ENCODE results near the gene ST8SIA3.
"Not testable (repeated sequence)": the region's sequence is repeated elsewhere in the genome, so short reads cannot be mapped to it uniquely, and the experiment has no call there.

ST8SIA3 gene

GRCh38 chr18:57359433-57359832, 7.1 kb downstream of the ST8SIA3 start:
- H3K4me1 ChIP-seq (ENCODE audit: control insufficient read depth, insufficient read depth, low read length) = peaks cover 1% of the 10 kb centered on the region
- no peaks in the 10 kb centered on the region for H3K36me3 ChIP-seq (ENCODE audit: control insufficient read depth, insufficient read depth, low read length)
- no peak overlapping the region for H3K4me3 ChIP-seq (ENCODE audit: insufficient read depth, low read depth, low read length)
- no peaks in the 10 kb centered on the region for H3K9me3 ChIP-seq (ENCODE audit: control insufficient read depth, low read length)
- no peak overlapping the region for H3K27ac ChIP-seq (ENCODE audit: insufficient read depth, low read depth, low read length, poor library complexity, severe bottlenecking)
- no peaks in the 10 kb centered on the region for H3K27me3 ChIP-seq (ENCODE audit: control insufficient read depth, insufficient read depth, low read length, poor library complexity, severe bottlenecking)
- WGBS, 2 experiments = 78 to 84% methylated on average over 3 to 4 of the region's 4 CpGs

- Histone ChIP-seq H3K4me3 (ENCODE audit: insufficient read depth, low read depth, low read length) (no peak overlapping the region), H3K27ac (ENCODE audit: insufficient read depth, low read depth, low read length, poor library complexity, severe bottlenecking) (no peak overlapping the region), H3K4me1 (ENCODE audit: control insufficient read depth, insufficient read depth, low read length) (no peaks in the 10 kb centered on the region), H3K27me3 (ENCODE audit: control insufficient read depth, insufficient read depth, low read length, poor library complexity, severe bottlenecking) (no peaks in the 10 kb centered on the region), H3K36me3 (ENCODE audit: control insufficient read depth, insufficient read depth, low read length) (no peaks in the 10 kb centered on the region), H3K9me3 (ENCODE audit: control insufficient read depth, low read length) (no peaks in the 10 kb centered on the region)
Observed at GRCh38 chr18:57362714-57363113, 10.4 kb downstream of the ST8SIA3 start.

GRCh38 chr18:57364460-57364859, 12.1 kb downstream of the ST8SIA3 start:
- Histone ChIP-seq H3K27ac (ENCODE audit: insufficient read depth, low read depth, low read length, poor library complexity, severe bottlenecking) (no peak overlapping the region), H3K9me3 (ENCODE audit: control insufficient read depth, low read length) (no peaks in the 10 kb centered on the region), H3K4me1 (ENCODE audit: control insufficient read depth, insufficient read depth, low read length) (no peaks in the 10 kb centered on the region), H3K27me3 (ENCODE audit: control insufficient read depth, insufficient read depth, low read length, poor library complexity, severe bottlenecking) (no peaks in the 10 kb centered on the region), H3K4me3 (ENCODE audit: insufficient read depth, low read depth, low read length) (no peak overlapping the region), H3K36me3 (ENCODE audit: control insufficient read depth, insufficient read depth, low read length) (no peaks in the 10 kb centered on the region)
- 89 to 97% methylated on average over 1 to 2 of the region's 2 CpGs for WGBS, 2 experiments

- 92 to 97% methylated on average over 2 of the region's 2 CpGs for WGBS, 2 experiments
- H3K4me1 ChIP-seq (ENCODE audit: control insufficient read depth, insufficient read depth, low read length) = no peaks in the 10 kb centered on the region
- no peak overlapping the region for H3K4me3 ChIP-seq (ENCODE audit: insufficient read depth, low read depth, low read length)
- H3K36me3 ChIP-seq (ENCODE audit: control insufficient read depth, insufficient read depth, low read length) = no peaks in the 10 kb centered on the region
- H3K27ac ChIP-seq (ENCODE audit: insufficient read depth, low read depth, low read length, poor library complexity, severe bottlenecking) = no peak overlapping the region
- no peaks in the 10 kb centered on the region for H3K27me3 ChIP-seq (ENCODE audit: control insufficient read depth, insufficient read depth, low read length, poor library complexity, severe bottlenecking)
- H3K9me3 ChIP-seq (ENCODE audit: control insufficient read depth, low read length) = no peaks in the 10 kb centered on the region
Observed at GRCh38 chr18:57366528-57367081, 14.2 kb downstream of the ST8SIA3 start.

GRCh38 chr18:57372444-57372843, 20.1 kb downstream of the ST8SIA3 start:
- H3K4me1 ChIP-seq (ENCODE audit: control insufficient read depth, insufficient read depth, low read length) = no peaks in the 10 kb centered on the region
- no peak overlapping the region for H3K4me3 ChIP-seq (ENCODE audit: insufficient read depth, low read depth, low read length)
- no peaks in the 10 kb centered on the region for H3K27me3 ChIP-seq (ENCODE audit: control insufficient read depth, insufficient read depth, low read length, poor library complexity, severe bottlenecking)
- no peaks in the 10 kb centered on the region for H3K9me3 ChIP-seq (ENCODE audit: control insufficient read depth, low read length)
- 93 to 95% methylated on average over 8 to 9 of the region's 9 CpGs for WGBS, 2 experiments
- no peak overlapping the region for H3K27ac ChIP-seq (ENCODE audit: insufficient read depth, low read depth, low read length, poor library complexity, severe bottlenecking)
- H3K36me3 ChIP-seq (ENCODE audit: control insufficient read depth, insufficient read depth, low read length) = no peaks in the 10 kb centered on the region

GRCh38 chr18:57373017-57373416, 20.7 kb downstream of the ST8SIA3 start:
- Histone ChIP-seq H3K36me3 (ENCODE audit: control insufficient read depth, insufficient read depth, low read length) (no peaks in the 10 kb centered on the region), H3K4me3 (ENCODE audit: insufficient read depth, low read depth, low read length) (no peak overlapping the region), H3K4me1 (ENCODE audit: control insufficient read depth, insufficient read depth, low read length) (no peaks in the 10 kb centered on the region), H3K9me3 (ENCODE audit: control insufficient read depth, low read length) (no peaks in the 10 kb centered on the region), H3K27ac (ENCODE audit: insufficient read depth, low read depth, low read length, poor library complexity, severe bottlenecking) (no peak overlapping the region), H3K27me3 (ENCODE audit: control insufficient read depth, insufficient read depth, low read length, poor library complexity, severe bottlenecking) (no peaks in the 10 kb centered on the region)
- 90 to 99% methylated on average over 4 of the region's 4 CpGs for WGBS, 2 experiments

- H3K27me3 ChIP-seq (ENCODE audit: control insufficient read depth, insufficient read depth, low read length, poor library complexity, severe bottlenecking) = no peaks in the 10 kb centered on the region
- 89 to 93% methylated on average over 2 of the region's 2 CpGs for WGBS, 2 experiments
- H3K36me3 ChIP-seq (ENCODE audit: control insufficient read depth, insufficient read depth, low read length) = no peaks in the 10 kb centered on the region
- no peaks in the 10 kb centered on the region for H3K4me1 ChIP-seq (ENCODE audit: control insufficient read depth, insufficient read depth, low read length)
- H3K9me3 ChIP-seq (ENCODE audit: control insufficient read depth, low read length) = no peaks in the 10 kb centered on the region
- H3K4me3 ChIP-seq (ENCODE audit: insufficient read depth, low read depth, low read length) = no peak overlapping the region
- no peak overlapping the region for H3K27ac ChIP-seq (ENCODE audit: insufficient read depth, low read depth, low read length, poor library complexity, severe bottlenecking)
Observed at GRCh38 chr18:57376503-57376902, 24.1 kb downstream of the ST8SIA3 start.

- no peaks in the 10 kb centered on the region for H3K36me3 ChIP-seq (ENCODE audit: control insufficient read depth, insufficient read depth, low read length)
- no peak overlapping the region for H3K4me3 ChIP-seq (ENCODE audit: insufficient read depth, low read depth, low read length)
- 89 to 97% methylated on average over 2 of the region's 2 CpGs for WGBS, 2 experiments
- no peaks in the 10 kb centered on the region for H3K27me3 ChIP-seq (ENCODE audit: control insufficient read depth, insufficient read depth, low read length, poor library complexity, severe bottlenecking)
- no peaks in the 10 kb centered on the region for H3K4me1 ChIP-seq (ENCODE audit: control insufficient read depth, insufficient read depth, low read length)
- H3K27ac ChIP-seq (ENCODE audit: insufficient read depth, low read depth, low read length, poor library complexity, severe bottlenecking) = no peak overlapping the region
- no peaks in the 10 kb centered on the region for H3K9me3 ChIP-seq (ENCODE audit: control insufficient read depth, low read length)
Observed at GRCh38 chr18:57389271-57389670, 36.9 kb downstream of the ST8SIA3 start.

GRCh38 chr18:57390044-57390443, 37.7 kb downstream of the ST8SIA3 start:
- Histone ChIP-seq H3K9me3 (ENCODE audit: control insufficient read depth, low read length) (no peaks in the 10 kb centered on the region), H3K27ac (ENCODE audit: insufficient read depth, low read depth, low read length, poor library complexity, severe bottlenecking) (no peak overlapping the region), H3K4me1 (ENCODE audit: control insufficient read depth, insufficient read depth, low read length) (no peaks in the 10 kb centered on the region), H3K27me3 (ENCODE audit: control insufficient read depth, insufficient read depth, low read length, poor library complexity, severe bottlenecking) (no peaks in the 10 kb centered on the region), H3K36me3 (ENCODE audit: control insufficient read depth, insufficient read depth, low read length) (no peaks in the 10 kb centered on the region), H3K4me3 (ENCODE audit: insufficient read depth, low read depth, low read length) (no peak overlapping the region)
- 61% methylated on average over 3 of the region's 3 CpGs for WGBS, 2 experiments

- 82 to 93% methylated on average over 1 of the region's 1 CpG for WGBS, 2 experiments
- not testable (repeated sequence) for H3K27me3 ChIP-seq (ENCODE audit: control insufficient read depth, insufficient read depth, low read length, poor library complexity, severe bottlenecking); H3K27ac ChIP-seq (ENCODE audit: insufficient read depth, low read depth, low read length, poor library complexity, severe bottlenecking); H3K4me3 ChIP-seq (ENCODE audit: insufficient read depth, low read depth, low read length); H3K4me1 ChIP-seq (ENCODE audit: control insufficient read depth, insufficient read depth, low read length); H3K36me3 ChIP-seq (ENCODE audit: control insufficient read depth, insufficient read depth, low read length); H3K9me3 ChIP-seq (ENCODE audit: control insufficient read depth, low read length)
Observed at GRCh38 chr18:57394749-57395148, 42.4 kb downstream of the ST8SIA3 start.

- H3K4me1 ChIP-seq (ENCODE audit: control insufficient read depth, insufficient read depth, low read length); H3K4me3 ChIP-seq (ENCODE audit: insufficient read depth, low read depth, low read length); H3K27ac ChIP-seq (ENCODE audit: insufficient read depth, low read depth, low read length, poor library complexity, severe bottlenecking); H3K27me3 ChIP-seq (ENCODE audit: control insufficient read depth, insufficient read depth, low read length, poor library complexity, severe bottlenecking); H3K9me3 ChIP-seq (ENCODE audit: control insufficient read depth, low read length); H3K36me3 ChIP-seq (ENCODE audit: control insufficient read depth, insufficient read depth, low read length): not testable (repeated sequence)
- WGBS, 2 experiments = 93% methylated on average over 7 of the region's 7 CpGs
Observed at GRCh38 chr18:57396831-57397230, 44.5 kb downstream of the ST8SIA3 start.
